HepG2 (cell line): ENCODE measurements around the gene CMC1. TPM values are rescaled to one million over a fixed set of nuclear protein-coding genes. Genes with fewer than 3 reads are reported as not detected.

Source experiments
- ATAC-seq: fragments of 200-7000 bp; cut with Tn5 transposase; 3 replicates; pipeline ENCODE4 v1.9.1; 2020; ENCODE audit warnings: mild to moderate bottlenecking, moderate library complexity
- BruUV-seq: library from RNA; stranded (reverse); fragments of 400-500 nt; replicated peaks from 2 replicates; lab custom pipeline; 2021; lab: Mats Ljungman, UMichigan
- CTCF ChIA-PET: fragments of 300-600 bp; formaldehyde crosslinking; extraction: SDS; loops from one replicate; lab custom pipeline; 2021; ENCODE audit warnings: low total read pairs, inconsistent platforms, low intra/inter-chr PET ratio; lab: Yijun Ruan, JAX
- POLR2A ChIA-PET: fragments of 350-600 bp; sonication (Branson Sonifier 250); formaldehyde crosslinking; loops from one replicate; lab custom pipeline; 2020; ENCODE audit warnings: antibody characterized with exemption, inconsistent platforms; lab: Yijun Ruan, JAX
- DNase-seq: peaks from one replicate; pipeline ENCODE4 v3.0.0-alpha.2; 2015; ENCODE audit warnings: low spot score
- FAIRE-seq: peaks from 3 replicates; lab custom pipeline; 2011; peaks lifted over from hg19 to GRCh38; lab: Jason Lieb, UNC
- H2AFZ ChIP-seq: one replicate; pipeline ENCODE4 v1.6.1; 2011; ENCODE audit warnings: low read length, inconsistent platforms
- H3K27ac ChIP-seq: fragments of 300-600 bp; 3 replicates; pipeline ENCODE4 v1.8.0; 2011; ENCODE audit warnings: mixed run types, mild to moderate bottlenecking, mixed read lengths, low read length, inconsistent platforms; ENCODE audit not compliant: insufficient read depth; ENCODE audit errors: extremely low read length
- H3K27me3 ChIP-seq, 2 experiments: fragments of 200-600 bp in 1 of 2; 2 replicates in 1 of 2; 3 replicates in 1 of 2; pipeline versions ENCODE4 v1.6.0 to v1.8.0; 2011; ENCODE audit warnings: low read length in 2 of 2, mild to moderate bottlenecking in 2 of 2, moderate library complexity in 2 of 2, inconsistent platforms in 1 of 2; ENCODE audit not compliant: insufficient read depth in 2 of 2, control insufficient read depth in 1 of 2
- H3K36me3 ChIP-seq, 2 experiments: fragments of 200-600 bp in 1 of 2; replicated peaks in 1 of 2; 2 replicates in 1 of 2; 3 replicates in 1 of 2; pipeline versions ENCODE4 v1.5.1 to v1.8.0; 2011; ENCODE audit warnings: low read length in 2 of 2, inconsistent platforms in 1 of 2; ENCODE audit not compliant: insufficient read depth in 2 of 2, control insufficient read depth in 1 of 2
- H3K4me1 ChIP-seq: 2 replicates; pipeline ENCODE4 v1.5.1; 2012; ENCODE audit warnings: low read length, inconsistent platforms; ENCODE audit not compliant: insufficient read depth
- H3K4me2 ChIP-seq: 2 replicates; pipeline ENCODE4 v1.6.0; 2011; ENCODE audit warnings: low read depth, low read length, inconsistent platforms
- H3K4me3 ChIP-seq, 3 experiments: fragments of 200-600 bp in 1 of 3; sonication (generic), shearing (Covaris generic) in 1 of 3; replicated peaks in 1 of 3; 2 replicates each; pipeline ENCODE4 v1.5.1; 2011 to 2016; ENCODE audit warnings: low read length in 3 of 3, inconsistent platforms in 2 of 3, low read depth in 2 of 3, mild to moderate bottlenecking in 2 of 3, control low read depth in 1 of 3, mixed read lengths in 1 of 3; ENCODE audit not compliant: insufficient read depth in 1 of 3
- H3K79me2 ChIP-seq: one replicate; pipeline ENCODE4 v1.6.1; 2011; ENCODE audit warnings: low read length, inconsistent platforms; ENCODE audit not compliant: insufficient read depth
- H3K9ac ChIP-seq: 2 replicates; pipeline ENCODE4 v1.6.0; 2011; ENCODE audit warnings: mild to moderate bottlenecking, low read depth, low read length, inconsistent platforms; ENCODE audit not compliant: insufficient read depth
- H3K9me3 ChIP-seq: 2 replicates; pipeline ENCODE4 v1.5.1; 2012; ENCODE audit warnings: mild to moderate bottlenecking, low read length
- H4K20me1 ChIP-seq: 2 replicates; pipeline ENCODE4 v1.6.0; 2011; ENCODE audit warnings: inconsistent platforms, mild to moderate bottlenecking, low read length, moderate library complexity; ENCODE audit not compliant: insufficient read depth
- ADNP ChIP-seq: sonication (generic); formaldehyde crosslinking; IDR thresholded peaks from 2 replicates; pipeline ENCODE4 v1.4.0; 2020; ENCODE audit warnings: missing genetic modification reagents
- DBP ChIP-seq: sonication (generic); formaldehyde crosslinking; IDR thresholded peaks from 2 replicates; pipeline ENCODE4 v1.4.0; 2020; ENCODE audit warnings: missing genetic modification reagents; ENCODE audit errors: not compliant biosample characterization
- E2F1 ChIP-seq: sonication (generic); formaldehyde crosslinking; IDR thresholded peaks from 2 replicates; pipeline ENCODE4 v1.5.0; 2020; ENCODE audit warnings: missing genetic modification reagents
- NR2F6 ChIP-seq, 2 experiments: IDR thresholded peaks; 2 replicates each; pipeline ENCODE4 v1.6.1; 2016; ENCODE audit warnings: antibody characterized with exemption in 1 of 2, mild to moderate bottlenecking in 1 of 2
- SP1 ChIP-seq, 2 experiments: fragments of 450-650 bp in 1 of 2; sonication (generic) in 1 of 2; formaldehyde crosslinking in 1 of 2; IDR thresholded peaks; 2 replicates each; pipeline versions ENCODE4 v1.4.0 to v1.6.1; 2016 to 2020; ENCODE audit warnings: missing genetic modification reagents in 1 of 2
- TARDBP ChIP-seq: sonication (generic); formaldehyde crosslinking; IDR thresholded peaks from 2 replicates; pipeline ENCODE4 v1.8.0; 2022; ENCODE audit warnings: mild to moderate bottlenecking, missing genetic modification reagents
- TOPORS ChIP-seq: sonication (generic); formaldehyde crosslinking; IDR thresholded peaks from 2 replicates; pipeline ENCODE4 v1.8.0; 2023; ENCODE audit warnings: mild to moderate bottlenecking, missing genetic modification reagents
- TRAFD1 ChIP-seq: sonication (generic); formaldehyde crosslinking; IDR thresholded peaks from 2 replicates; pipeline ENCODE4 v1.5.1; 2020; ENCODE audit warnings: missing genetic modification reagents, mild to moderate bottlenecking, borderline replicate concordance
- ZXDC ChIP-seq: sonication (generic); formaldehyde crosslinking; IDR thresholded peaks from 2 replicates; pipeline ENCODE4 v1.5.0; 2020; ENCODE audit warnings: mild to moderate bottlenecking, missing genetic modification reagents
- WGBS: methylation state at CpG from one replicate; pipeline ENCODE4 v1.1.6; 2017; ENCODE audit warnings: low lambda C conversion rate; 5-methylcytosine and 5-hydroxymethylcytosine counted together
- in situ Hi-C: cut with HindIII; loops from 2 replicates; pipeline ENCODE4 v1.10.0; 2017; ENCODE audit warnings: low pct_unique_long_range_greater_than_20kb; ENCODE audit not compliant: extremely low pct_ligation_motif_present
- intact Hi-C: fragments of 100-400 bp; cut with micrococcal nuclease; formaldehyde crosslinking; loops from one replicate; pipeline ENCODE4 v1.10.0; 2022; ENCODE audit not compliant: unreplicated experiment
- polyA plus RNA-seq, 8 experiments: library from polyadenylated mRNA; depleted of rRNA in 3 of 8; stranded (reverse) in 7 of 8; unstranded in 1 of 8; fragments of >200 nt; fragmentation: Illumina TruSeq in 4 of 8; extraction: Trizol in 4 of 8; gene quantifications; 2 replicates each; pipeline versions ENCODE4 v1.2.1 to v1.2.3, GENCODE V29; 2011 to 2016; ENCODE audit warnings: low read depth in 4 of 8, missing spikeins in 1 of 8, mixed read lengths in 1 of 8; ENCODE audit not compliant: insufficient read depth in 1 of 8
- total RNA-seq, 5 experiments: library from RNA; depleted of rRNA; stranded (reverse); fragments of >200 nt; fragmentation: Illumina TruSeq; extraction: Trizol; gene quantifications; 2 replicates each; pipeline ENCODE4 v1.2.3, GENCODE V29; 2016; ENCODE audit warnings: low read depth in 1 of 5

The CMC1 gene
- total and polyA plus RNA-seq, 2 of the 13 experiments (the other 11 are each of a cell fraction or from before 2014, with no cell fraction given): 22.1 to 29.5 TPM

GRCh38 chr3:28273837-28274236 is 32.4 kb downstream of the CMC1 start:
- H3K9ac ChIP-seq: no peak overlapping the region
- no peak overlapping the region for H2AFZ ChIP-seq
- FAIRE-seq (no peak), ATAC-seq (no peak), DNase-seq (no peak)
- no TSS peak for BruUV-seq
- POLR2A ChIA-PET: no interaction called here
- intact Hi-C loops (no loop called here), in situ Hi-C loops (no loop called here)
- H3K36me3 ChIP-seq: peaks cover 2 to 13% of the 10 kb centered on the region in 2 experiments; a peak in 4 of 5 replicates
- CTCF ChIA-PET: no interaction called here
- H3K4me3 ChIP-seq: no peak overlapping the region
- peaks cover 16% of the 10 kb centered on the region; the same call in 1 of the 2 replicates for H3K9me3 ChIP-seq
- H3K4me1 ChIP-seq: no peaks in the 10 kb centered on the region
- no peak overlapping the region for H3K27ac ChIP-seq
- no peaks in the 10 kb centered on the region for H3K27me3 ChIP-seq
- H3K4me2 ChIP-seq: no peak overlapping the region
- TF ChIP-seq E2F1 (CRISPR knock-in tag) (no peak), ADNP (no peak), TOPORS (CRISPR knock-in tag) (no peak)
- no peaks in the 10 kb centered on the region; the same call in 1 of the 2 replicates for H4K20me1 ChIP-seq
- no peaks in the 10 kb centered on the region for H3K79me2 ChIP-seq

GRCh38 chr3:28278918-28279317 is 37.5 kb downstream of the CMC1 start:
- Histone ChIP-seq H3K27ac (no peak overlapping the region), H3K79me2 (no peaks in the 10 kb centered on the region), H3K27me3 (no peaks in the 10 kb centered on the region), H3K4me3 (no peak overlapping the region), H3K4me1 (no peaks in the 10 kb centered on the region), H3K4me2 (no peak overlapping the region), H3K36me3 (peaks cover 2 to 8% of the 10 kb centered on the region in 2 experiments; a peak in 4 of 5 replicates), H3K9ac (no peak overlapping the region), H3K9me3 (no peaks in the 10 kb centered on the region), H2AFZ (no peak overlapping the region), H4K20me1 (no peaks in the 10 kb centered on the region; the same call in 1 of the 2 replicates)
- DNase-seq: no peak
- no peak for FAIRE-seq
- BruUV-seq: no TSS peak
- in situ Hi-C loops: no loop called here
- ATAC-seq: no peak
- intact Hi-C loops: no loop called here
- ChIA-PET CTCF (no interaction called here), POLR2A (no interaction called here)
- WGBS: 92% methylated on average over 2 of the region's 2 CpGs
- TF ChIP-seq ZXDC (CRISPR knock-in tag): no peak
- TF ChIP-seq TRAFD1 (CRISPR knock-in tag): no peak
- TF ChIP-seq SP1 (IDR thresholded peaks at IDR 0.05): no peak
- no peak for TF ChIP-seq SP1 (CRISPR knock-in tag; IDR thresholded peaks at IDR 0.05)
- no peak for TF ChIP-seq DBP (CRISPR knock-in tag)
- TF ChIP-seq TARDBP (CRISPR knock-in tag): no peak
- no peak for TF ChIP-seq NR2F6 (IDR thresholded peaks at IDR 0.05)
- no peak for TF ChIP-seq NR2F6 (CRISPR knock-in tag; IDR thresholded peaks at IDR 0.05)
